H9 (cell line): Measurements from ENCODE around the gene CCSER1. TPM values are rescaled to one million over a fixed set of nuclear protein-coding genes. Genes with fewer than 3 reads are reported as not detected.

Source experiments
- DNase-seq: peaks from one replicate; pipeline ENCODE4 v3.0.0-alpha.2; 2017
- H2AFZ ChIP-seq: one replicate; pipeline ENCODE4 v1.6.1; 2013; ENCODE audit warnings: mild to moderate bottlenecking, low read length, control low read depth, moderate library complexity
- H2AK5ac ChIP-seq: 2 replicates; pipeline ENCODE4 v1.6.1; 2013; ENCODE audit warnings: low read length, control low read depth, mixed read lengths; ENCODE audit not compliant: insufficient read length
- H2BK120ac ChIP-seq: one replicate; pipeline ENCODE4 v1.6.1; 2013; ENCODE audit warnings: low read depth, mild to moderate bottlenecking, low read length, control low read depth, inconsistent platforms; ENCODE audit not compliant: poor library complexity, severe bottlenecking
- H2BK12ac ChIP-seq: 2 replicates; pipeline ENCODE4 v1.6.1; 2013; ENCODE audit warnings: low read length, control low read depth, mixed read lengths, low read depth; ENCODE audit not compliant: insufficient read length
- H2BK15ac ChIP-seq: 2 replicates; pipeline ENCODE4 v1.6.1; 2013; ENCODE audit warnings: low read depth, low read length, control low read depth
- H2BK20ac ChIP-seq: one replicate; pipeline ENCODE4 v1.6.1; 2013; ENCODE audit warnings: low read depth, mild to moderate bottlenecking, low read length, control low read depth, inconsistent platforms; ENCODE audit not compliant: poor library complexity, severe bottlenecking
- H2BK5ac ChIP-seq: 2 replicates; pipeline ENCODE4 v1.6.1; 2013; ENCODE audit warnings: low read length, control low read depth, mixed read lengths; ENCODE audit not compliant: insufficient read length
- H3K14ac ChIP-seq: 2 replicates; pipeline ENCODE4 v1.6.1; 2013; ENCODE audit warnings: low read length, control low read depth; ENCODE audit not compliant: insufficient read depth
- H3K18ac ChIP-seq: 2 replicates; pipeline ENCODE4 v1.6.1; 2013; ENCODE audit warnings: low read depth, mild to moderate bottlenecking, mixed read lengths, low read length, control low read depth; ENCODE audit not compliant: insufficient read length
- H3K23ac ChIP-seq: 2 replicates; pipeline ENCODE4 v1.6.1; 2013; ENCODE audit warnings: low read length, control low read depth, mixed read lengths, low read depth; ENCODE audit not compliant: insufficient read length
- H3K23me2 ChIP-seq: 2 replicates; pipeline ENCODE4 v1.6.1; 2013; ENCODE audit warnings: low read depth, mild to moderate bottlenecking, mixed read lengths, low read length, control low read depth; ENCODE audit not compliant: insufficient read length, poor library complexity, severe bottlenecking
- H3K27ac ChIP-seq: 2 replicates; pipeline ENCODE4 v1.5.1; 2013; ENCODE audit warnings: low read length, control low read depth, mixed read lengths, low read depth; ENCODE audit not compliant: insufficient read length
- H3K27me3 ChIP-seq: 2 replicates; pipeline ENCODE4 v1.6.1; 2013; ENCODE audit warnings: low read length, control low read depth, inconsistent platforms; ENCODE audit not compliant: insufficient read depth
- H3K4ac ChIP-seq: 2 replicates; pipeline ENCODE4 v1.6.1; 2013; ENCODE audit warnings: low read depth, mild to moderate bottlenecking, control low read depth, inconsistent platforms, low read length, moderate library complexity
- H3K4me1 ChIP-seq: 2 replicates; pipeline ENCODE4 v1.6.1; 2013; ENCODE audit warnings: low read length, control low read depth, inconsistent platforms; ENCODE audit not compliant: insufficient read depth
- H3K4me2 ChIP-seq: 2 replicates; pipeline ENCODE4 v1.6.1; 2013; ENCODE audit warnings: low read length, control low read depth, mixed read lengths; ENCODE audit not compliant: insufficient read length, insufficient read depth
- H3K56ac ChIP-seq: 2 replicates; pipeline ENCODE4 v1.6.1; 2013; ENCODE audit warnings: low read depth, mild to moderate bottlenecking, mixed read lengths, low read length, control low read depth; ENCODE audit not compliant: insufficient read length
- H3K79me1 ChIP-seq: 2 replicates; pipeline ENCODE4 v1.6.1; 2013; ENCODE audit warnings: low read depth, mild to moderate bottlenecking, moderate library complexity, low read length, control low read depth, inconsistent platforms; ENCODE audit not compliant: insufficient read depth, poor library complexity, severe bottlenecking
- H3K79me2 ChIP-seq: 2 replicates; pipeline ENCODE4 v1.6.1; 2013; ENCODE audit warnings: low read length, control low read depth, inconsistent platforms; ENCODE audit not compliant: insufficient read depth
- H3K9ac ChIP-seq: 2 replicates; pipeline ENCODE4 v1.6.1; 2013; ENCODE audit warnings: low read length, control low read depth, mixed read lengths; ENCODE audit not compliant: insufficient read length; ENCODE audit errors: extremely low read depth
- H3K9me3 ChIP-seq: one replicate; pipeline ENCODE4 v1.6.1; 2013; ENCODE audit warnings: low read depth, low read length, inconsistent platforms; ENCODE audit not compliant: control insufficient read depth
- H3T11ph ChIP-seq: one replicate; pipeline ENCODE4 v1.6.1; 2013; ENCODE audit warnings: mild to moderate bottlenecking, low read length, control low read depth, inconsistent platforms
- H4K20me1 ChIP-seq: one replicate; pipeline ENCODE4 v1.6.1; 2013; ENCODE audit not compliant: control insufficient read depth, insufficient read length, insufficient read depth
- H4K5ac ChIP-seq: 2 replicates; pipeline ENCODE4 v1.6.1; 2013; ENCODE audit warnings: low read depth, mild to moderate bottlenecking, mixed read lengths, low read length, control low read depth; ENCODE audit not compliant: insufficient read length
- H4K8ac ChIP-seq: replicated peaks from 2 replicates; pipeline ENCODE4 v1.6.1; 2013; ENCODE audit warnings: low read length, control low read depth, mixed read lengths, low read depth; ENCODE audit not compliant: insufficient read length
- H4K91ac ChIP-seq: 2 replicates; pipeline ENCODE4 v1.6.1; 2013; ENCODE audit warnings: low read depth, mild to moderate bottlenecking, moderate library complexity, mixed read lengths, low read length, control low read depth; ENCODE audit not compliant: insufficient read length
- H3K27ac Mint-ChIP-seq, 3 experiments: 2 replicates in 2 of 3; 3 replicates in 1 of 3; pipeline ENCODE4 v1.8.0; 2020 to 2021; ENCODE audit warnings: mixed read lengths in 3 of 3, mild to moderate bottlenecking in 1 of 3, moderate library complexity in 1 of 3
- H3K27me3 Mint-ChIP-seq: 2 replicates; pipeline ENCODE4 v1.8.0; 2021; ENCODE audit warnings: low read depth, mild to moderate bottlenecking, moderate library complexity, mixed read lengths
- H3K36me3 Mint-ChIP-seq, 3 experiments: 2 replicates in 2 of 3; 3 replicates in 1 of 3; pipeline ENCODE4 v1.8.0; 2020 to 2021; ENCODE audit warnings: low read depth in 3 of 3, mixed read lengths in 3 of 3; ENCODE audit not compliant: insufficient read depth in 1 of 3
- H3K4me1 Mint-ChIP-seq, 2 experiments: 2 replicates each; pipeline ENCODE4 v1.8.0; 2020; ENCODE audit warnings: mixed read lengths in 2 of 2
- H3K4me3 Mint-ChIP-seq, 2 experiments: 2 replicates in 1 of 2; 3 replicates in 1 of 2; pipeline ENCODE4 v1.8.0; 2020 to 2021; ENCODE audit warnings: mild to moderate bottlenecking in 2 of 2, mixed read lengths in 2 of 2, moderate library complexity in 1 of 2
- H3K9me3 Mint-ChIP-seq, 2 experiments: 2 replicates in 1 of 2; 3 replicates in 1 of 2; pipeline ENCODE4 v1.8.0; 2020; ENCODE audit warnings: mild to moderate bottlenecking in 2 of 2, mixed read lengths in 2 of 2, moderate library complexity in 1 of 2
- WGBS: extraction: QIAGEN DNeasy Blood & Tissue Kit; methylation state at CpG from one replicate; pipeline ENCODE4 v1.1.7; 2013; ENCODE audit warnings: missing lambda C conversion rate, low lambda C conversion rate, mixed read lengths; ENCODE audit not compliant: insufficient read length; ENCODE audit errors: extremely low coverage; 5-methylcytosine and 5-hydroxymethylcytosine counted together
- total RNA-seq: library from RNA; stranded (reverse); gene quantifications from 2 replicates; pipeline ENCODE4 v1.2.1, GENCODE V29; 2021
- TF ChIP-seq, protein P1 (sequence below): fragments of 200-600 bp; sonication (generic); conservative IDR thresholded peaks from 3 replicates; pipeline ENCODE4 v1.8.0; 2021; ENCODE audit warnings: antibody characterized with exemption, mild to moderate bottlenecking

Gene CCSER1
- total RNA-seq, 1 experiment from 2014 or later, result 0.37 TPM

DNA sequence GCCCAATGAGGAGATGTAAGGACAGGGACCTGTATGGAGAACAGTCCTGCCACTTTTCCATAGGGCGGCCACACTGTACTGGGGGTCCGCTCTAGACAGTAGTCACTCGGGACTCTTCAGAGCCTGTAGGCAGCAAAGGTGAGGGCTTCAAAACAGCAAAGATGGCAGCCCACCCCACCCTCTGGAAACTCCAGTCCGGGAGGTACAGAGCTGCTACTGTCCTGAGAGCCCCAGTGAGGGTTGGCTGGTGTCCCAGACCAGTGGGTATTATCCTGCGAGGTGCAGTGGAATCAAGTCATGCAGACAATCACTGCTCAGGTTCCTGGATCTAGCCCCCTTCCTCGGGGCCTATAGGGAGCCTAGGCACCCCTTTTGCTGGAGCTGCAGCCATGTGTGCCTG lies 1392.0 kb downstream of the CCSER1 start:
- Histone ChIP-seq H3K4me2 (no peak overlapping the region), H3T11ph (no peak overlapping the region), H2BK12ac (no peak overlapping the region), H3K79me1 (no peaks in the 10 kb centered on the region), H3K9me3 (no peaks in the 10 kb centered on the region), H2AK5ac (no peak overlapping the region), H2BK120ac (no peak overlapping the region), H4K5ac (no peak overlapping the region), H3K23me2 (no peaks in the 10 kb centered on the region), H3K27ac (no peak overlapping the region), H3K56ac (no peak overlapping the region), H3K4ac (no peak overlapping the region), H3K9ac (no peak overlapping the region), H3K14ac (no peak overlapping the region), H3K4me1 (no peaks in the 10 kb centered on the region), H2AFZ (no peak overlapping the region), H3K27me3 (no peaks in the 10 kb centered on the region), H3K79me2 (no peaks in the 10 kb centered on the region), H4K8ac (no peak overlapping the region), H2BK15ac (no peak overlapping the region), H4K20me1 (no peaks in the 10 kb centered on the region), H2BK5ac (no peak overlapping the region), H3K18ac (no peak overlapping the region), H4K91ac (no peak overlapping the region), H3K23ac (no peak overlapping the region), H2BK20ac (no peak overlapping the region)
- no peaks in the 10 kb centered on the region for H3K27me3 Mint-ChIP-seq
- no peak overlapping the region for H3K27ac Mint-ChIP-seq
- H3K9me3 Mint-ChIP-seq, result peaks cover 32 to 48% of the 10 kb centered on the region in 2 experiments
- TF ChIP-seq, protein P1, sequence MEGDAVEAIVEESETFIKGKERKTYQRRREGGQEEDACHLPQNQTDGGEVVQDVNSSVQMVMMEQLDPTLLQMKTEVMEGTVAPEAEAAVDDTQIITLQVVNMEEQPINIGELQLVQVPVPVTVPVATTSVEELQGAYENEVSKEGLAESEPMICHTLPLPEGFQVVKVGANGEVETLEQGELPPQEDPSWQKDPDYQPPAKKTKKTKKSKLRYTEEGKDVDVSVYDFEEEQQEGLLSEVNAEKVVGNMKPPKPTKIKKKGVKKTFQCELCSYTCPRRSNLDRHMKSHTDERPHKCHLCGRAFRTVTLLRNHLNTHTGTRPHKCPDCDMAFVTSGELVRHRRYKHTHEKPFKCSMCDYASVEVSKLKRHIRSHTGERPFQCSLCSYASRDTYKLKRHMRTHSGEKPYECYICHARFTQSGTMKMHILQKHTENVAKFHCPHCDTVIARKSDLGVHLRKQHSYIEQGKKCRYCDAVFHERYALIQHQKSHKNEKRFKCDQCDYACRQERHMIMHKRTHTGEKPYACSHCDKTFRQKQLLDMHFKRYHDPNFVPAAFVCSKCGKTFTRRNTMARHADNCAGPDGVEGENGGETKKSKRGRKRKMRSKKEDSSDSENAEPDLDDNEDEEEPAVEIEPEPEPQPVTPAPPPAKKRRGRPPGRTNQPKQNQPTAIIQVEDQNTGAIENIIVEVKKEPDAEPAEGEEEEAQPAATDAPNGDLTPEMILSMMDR, result no peak
- H3K4me1 Mint-ChIP-seq, result no peaks in the 10 kb centered on the region
- WGBS, result no CpG with 5 or more reads among the region's 6 CpGs
- H3K36me3 Mint-ChIP-seq, result peaks cover 10 to 35% (median 16%) of the 10 kb centered on the region in 3 experiments
- H3K4me3 Mint-ChIP-seq, result no peak overlapping the region
- DNase-seq, result no peak
